GM18508 (cell line): ENCODE data around the gene RMC1.
"Not testable (repeated sequence)": the region's sequence is repeated elsewhere in the genome, so short reads cannot be mapped to it uniquely, and the experiment has no call there.

Experiments used
- ATAC-seq: cut with Tn5 transposase; IDR thresholded peaks from one replicate; pipeline ENCODE4 v1.9.1; 2021; ENCODE audit warnings: moderate number of reproducible peaks; ENCODE audit not compliant: insufficient read depth, unreplicated experiment

Gene RMC1

DNA sequence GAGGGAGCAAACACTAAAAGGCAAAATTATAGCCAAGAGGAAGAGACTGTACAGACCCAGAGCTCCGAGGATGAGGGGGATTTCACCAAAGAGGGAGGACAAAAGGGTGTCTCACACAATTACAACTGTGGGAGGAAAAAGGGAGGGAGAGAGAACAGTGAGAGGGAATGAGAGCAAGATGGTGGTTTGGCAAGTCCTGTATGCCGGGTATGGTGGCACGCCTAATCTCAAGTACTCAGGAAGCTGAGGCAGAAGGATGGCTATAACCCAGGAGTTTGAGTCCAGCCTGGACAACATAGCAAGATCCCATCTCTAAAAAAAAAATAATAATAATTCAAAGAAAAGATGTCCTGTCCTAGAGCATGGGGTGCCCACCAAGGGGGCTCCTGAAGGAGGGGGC, 48.7 kb downstream of the RMC1 start:
- ATAC-seq, result no peak

DNA sequence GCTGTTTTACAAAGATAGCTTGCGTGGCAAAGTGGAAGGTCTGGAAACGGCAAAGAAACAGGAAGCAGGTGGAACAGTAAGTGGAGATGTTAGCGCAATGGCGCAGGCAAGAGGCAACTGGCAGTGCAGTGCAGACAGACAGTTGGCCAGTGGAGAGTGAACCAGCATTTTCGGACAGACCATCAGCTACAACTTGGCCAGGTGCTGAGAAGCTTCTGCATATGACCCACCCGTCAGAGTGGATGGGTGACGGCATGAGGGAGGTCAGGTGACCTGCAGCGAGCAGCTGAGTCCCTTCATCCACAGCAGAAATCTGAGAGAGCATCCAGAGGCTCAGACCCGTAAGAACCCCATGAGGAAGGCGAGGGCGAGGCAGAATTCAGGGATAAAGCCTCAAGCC, 49.2 kb downstream of the RMC1 start:
- ATAC-seq, result no peak

DNA sequence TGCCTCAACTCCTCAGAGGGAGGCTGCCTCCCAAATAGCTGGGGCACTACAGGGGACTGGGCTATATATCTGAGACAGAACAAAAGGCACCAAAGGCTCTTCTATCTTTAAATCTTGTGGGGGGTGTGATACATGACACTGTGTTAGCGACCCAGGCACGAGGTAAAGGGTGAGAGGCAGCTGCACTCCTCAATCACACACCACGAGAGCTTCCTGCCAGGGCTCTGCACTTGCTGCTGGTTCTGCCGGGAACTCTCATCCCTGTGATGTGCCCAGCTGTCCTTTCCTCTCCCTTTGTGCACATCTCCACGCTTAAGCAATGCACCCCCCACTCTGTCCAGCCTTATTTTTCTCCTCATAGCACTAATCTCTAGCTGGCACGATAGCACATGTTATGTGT, 50.6 kb downstream of the RMC1 start:
- ATAC-seq, result no peak

DNA sequence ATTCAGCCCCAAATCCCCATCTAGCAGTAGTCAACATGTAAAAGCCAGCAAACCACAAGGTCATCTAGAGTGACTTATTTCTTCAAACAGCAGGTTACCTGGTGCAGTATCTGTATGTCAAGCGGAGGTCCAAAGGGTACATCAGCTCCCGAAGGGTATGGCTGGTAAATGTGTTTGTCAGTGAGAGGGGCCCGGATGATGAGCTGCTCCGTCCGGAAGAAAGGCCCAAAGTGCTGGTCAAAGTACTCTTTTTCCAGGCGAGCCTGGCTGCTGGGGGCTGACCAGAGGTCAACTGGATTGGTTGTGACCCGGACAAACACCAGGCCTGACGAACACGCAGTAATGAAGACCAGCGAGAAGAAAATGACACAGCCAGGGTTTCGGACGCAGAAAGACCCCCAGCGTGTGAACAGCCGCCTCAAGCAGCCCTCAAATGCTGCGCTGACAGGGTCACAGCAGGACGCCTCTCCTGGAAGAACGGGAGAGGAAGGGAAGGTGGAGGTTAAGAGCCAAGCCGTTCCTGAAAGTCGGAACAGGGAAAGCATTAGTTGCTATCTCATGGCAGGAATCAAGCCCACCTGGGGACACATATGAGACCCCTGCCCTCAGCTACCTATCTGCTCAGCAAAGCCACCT, 53.0 kb downstream of the RMC1 start:
- no peak for ATAC-seq

DNA sequence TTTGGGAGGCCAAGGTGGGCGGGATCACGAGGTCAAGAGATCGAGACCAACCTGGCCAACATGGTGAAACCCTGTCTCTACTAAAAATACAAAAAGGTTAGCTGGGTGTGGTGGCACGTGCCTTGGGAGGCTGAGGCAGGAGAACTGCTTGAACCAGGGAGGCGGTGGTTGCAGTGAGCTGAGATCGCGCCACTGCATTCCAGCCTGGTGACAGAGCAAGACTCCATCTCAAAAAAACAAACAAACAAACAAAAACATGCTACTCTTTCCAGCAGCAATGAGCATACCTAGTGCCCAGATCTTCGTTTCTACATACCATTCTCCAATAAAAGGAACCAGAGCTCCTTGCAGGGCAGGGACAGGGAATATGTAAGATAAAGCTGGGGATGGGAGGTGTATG, 54.2 kb downstream of the RMC1 start:
- not testable (repeated sequence) for ATAC-seq

DNA sequence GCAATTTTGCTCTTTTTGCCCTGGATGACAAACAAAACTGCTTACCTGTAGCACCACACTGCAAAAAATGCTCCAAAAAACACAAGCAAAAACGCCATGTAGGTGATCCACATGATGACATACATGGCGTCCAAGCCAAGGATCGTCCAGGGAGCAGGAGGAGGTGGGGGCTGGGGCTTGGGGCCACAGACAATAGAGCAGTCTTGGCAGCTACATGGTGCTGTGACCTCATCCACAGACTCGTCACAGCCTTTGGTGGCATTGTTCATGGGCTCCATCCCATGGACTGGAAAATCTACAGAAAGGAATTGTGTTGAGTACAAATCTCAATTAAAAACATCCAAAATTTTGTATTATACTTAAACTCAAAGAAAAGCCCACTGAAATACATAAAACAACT, 56.9 kb downstream of the RMC1 start:
- no peak for ATAC-seq

DNA sequence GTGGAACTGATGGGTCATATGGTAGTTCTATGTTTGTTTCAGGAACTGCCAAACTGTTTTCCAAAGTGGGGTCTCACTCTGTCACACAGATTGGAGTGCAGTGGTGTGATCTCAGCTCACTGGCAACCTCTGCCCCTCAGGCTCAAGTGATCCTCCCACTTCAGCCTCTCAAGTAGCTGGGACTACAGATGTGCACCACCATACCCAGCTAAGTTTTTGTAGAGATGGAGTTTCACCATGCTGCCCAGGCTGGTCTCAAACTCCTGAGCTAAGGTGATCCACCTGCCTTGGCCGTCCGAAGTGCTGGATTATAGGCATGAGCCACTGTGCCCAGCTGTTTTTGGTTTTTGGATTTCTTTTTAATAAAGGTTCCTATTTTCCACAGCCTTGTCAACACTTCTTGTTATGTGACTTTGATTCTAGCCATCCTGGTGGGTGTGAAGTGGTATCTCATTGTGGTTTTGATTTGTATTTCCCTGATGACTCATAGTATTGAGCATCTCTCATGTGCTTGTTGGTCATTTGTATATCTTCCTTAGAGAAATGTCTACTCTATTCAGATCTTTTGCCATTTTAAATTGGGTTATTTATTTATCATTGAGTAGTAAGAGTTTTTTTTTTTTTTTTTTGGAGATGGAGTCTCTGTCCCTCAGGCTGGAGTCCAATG, 60.2 kb downstream of the RMC1 start:
- no peak for ATAC-seq

DNA sequence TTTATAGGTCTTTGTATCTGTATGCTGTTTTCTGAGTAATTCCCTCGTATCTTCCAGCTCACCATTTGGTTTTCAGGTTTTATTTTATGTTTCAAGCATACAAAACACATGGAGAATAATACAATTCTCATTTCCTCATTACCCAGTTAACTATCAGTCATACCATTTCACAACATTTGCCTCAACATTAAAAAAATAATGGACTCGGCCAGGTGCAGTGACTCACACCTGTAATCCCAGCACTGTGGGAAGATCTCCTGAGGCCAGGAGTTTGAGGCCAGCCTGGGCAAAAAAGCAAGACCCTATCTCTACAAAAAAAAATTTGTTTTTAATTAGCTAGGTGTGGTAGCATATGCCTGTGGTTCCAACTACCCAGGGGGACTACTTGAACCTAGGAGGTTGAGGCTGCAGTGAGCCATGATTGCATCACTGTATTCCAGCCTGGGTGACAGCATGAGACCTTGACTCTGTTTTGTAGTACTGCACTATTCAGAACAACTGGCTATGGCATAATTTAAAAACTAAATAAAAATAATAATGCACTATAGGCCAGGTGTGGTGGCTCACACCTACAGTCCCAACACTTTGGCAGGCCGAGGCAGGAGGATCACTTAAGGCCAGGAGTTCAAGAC, 62.7 kb downstream of the RMC1 start:
- no peak for ATAC-seq

DNA sequence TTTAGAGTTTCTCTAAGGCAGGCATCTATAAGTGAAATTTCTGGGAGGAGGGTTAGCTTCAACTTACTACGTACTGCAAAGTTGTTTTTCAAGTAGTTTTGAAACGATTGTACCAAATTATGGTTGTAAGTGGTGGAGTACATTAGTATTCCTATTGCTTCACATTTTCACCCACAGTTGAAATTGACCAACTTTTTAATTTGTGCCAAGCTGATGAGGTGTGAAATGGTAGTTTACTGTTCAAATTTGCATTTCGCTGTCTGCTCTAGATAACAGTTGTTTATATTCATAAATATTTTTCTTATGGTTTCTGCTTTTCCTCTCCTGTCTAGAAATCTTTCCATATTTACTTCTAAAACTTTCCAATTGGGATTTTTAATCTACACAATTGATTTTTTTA, 64.4 kb downstream of the RMC1 start:
- ATAC-seq, result no peak

DNA sequence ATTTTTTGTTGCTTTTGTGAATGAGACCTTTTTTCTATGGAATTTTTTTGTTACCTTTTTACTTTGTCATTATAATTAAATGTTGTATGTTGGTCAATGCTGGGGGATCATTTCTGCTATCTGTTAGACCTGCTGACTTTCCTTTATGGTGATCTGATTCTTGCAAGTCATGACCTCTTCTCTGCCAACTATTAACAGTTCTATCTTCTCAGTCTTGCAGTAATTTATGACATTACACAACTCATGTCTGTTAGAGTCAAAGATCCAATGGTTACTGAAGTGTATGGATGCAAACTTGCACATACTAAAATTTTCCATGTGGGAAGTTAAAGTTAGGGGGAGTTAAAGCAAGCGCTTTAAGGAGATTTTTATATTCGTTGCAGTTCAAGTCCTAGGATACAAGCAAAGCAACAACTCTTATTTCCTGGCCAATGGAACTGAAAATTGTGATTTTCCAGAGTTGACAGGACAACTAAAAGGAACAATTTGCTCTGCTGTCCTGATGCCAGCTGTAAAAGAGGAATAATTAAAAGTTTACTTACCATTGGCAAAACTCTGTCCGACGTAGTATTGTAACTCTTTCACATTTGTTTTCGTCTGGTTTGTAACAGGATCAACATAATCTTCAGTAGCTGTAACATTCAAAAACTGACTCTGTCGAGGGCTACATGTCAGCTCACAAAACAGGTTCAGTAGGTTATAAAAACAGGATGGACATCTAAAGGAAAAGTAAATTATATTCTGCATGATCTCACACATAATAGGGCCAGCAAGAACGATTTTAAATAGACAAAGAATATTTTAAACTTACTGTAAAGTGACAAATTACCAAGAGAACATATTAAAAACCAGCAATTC, 65.2 kb downstream of the RMC1 start:
- ATAC-seq, result no peak

DNA sequence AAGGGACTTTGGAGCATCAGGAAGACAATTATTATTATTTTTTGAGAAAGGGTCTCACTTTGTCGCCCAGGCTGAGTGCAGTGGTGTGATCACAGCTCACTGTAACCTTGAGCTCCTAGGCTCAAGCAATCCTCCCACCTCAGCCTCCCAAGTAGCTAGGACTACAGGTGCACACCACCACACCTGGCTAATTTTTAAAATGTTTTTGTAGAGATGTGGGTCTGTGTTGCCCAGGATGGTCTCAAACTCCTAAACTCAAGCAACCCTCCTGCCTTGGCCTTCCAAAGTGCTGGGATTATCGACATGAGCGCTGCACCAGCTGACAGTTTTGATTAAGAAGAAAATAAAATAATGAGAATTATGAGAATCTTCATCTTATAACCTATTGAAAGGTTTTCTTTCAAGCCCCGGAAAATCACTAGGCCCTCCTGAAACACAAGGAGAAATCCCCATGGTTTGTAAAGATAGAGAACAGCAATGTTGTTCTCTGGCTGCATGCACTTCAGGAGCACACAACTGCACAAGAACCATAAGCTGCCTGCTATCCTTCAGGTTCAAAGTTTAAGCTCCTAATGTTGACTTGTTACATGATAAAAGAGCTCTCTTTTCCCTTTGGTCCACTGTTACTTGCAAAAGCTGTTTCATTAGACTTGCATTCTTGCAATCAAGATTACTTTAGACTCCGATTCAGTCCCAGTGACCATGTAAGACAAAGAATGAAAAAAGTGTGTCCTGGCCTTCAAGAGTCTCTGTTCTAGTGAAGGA, 66.2 kb downstream of the RMC1 start:
- no peak for ATAC-seq

DNA sequence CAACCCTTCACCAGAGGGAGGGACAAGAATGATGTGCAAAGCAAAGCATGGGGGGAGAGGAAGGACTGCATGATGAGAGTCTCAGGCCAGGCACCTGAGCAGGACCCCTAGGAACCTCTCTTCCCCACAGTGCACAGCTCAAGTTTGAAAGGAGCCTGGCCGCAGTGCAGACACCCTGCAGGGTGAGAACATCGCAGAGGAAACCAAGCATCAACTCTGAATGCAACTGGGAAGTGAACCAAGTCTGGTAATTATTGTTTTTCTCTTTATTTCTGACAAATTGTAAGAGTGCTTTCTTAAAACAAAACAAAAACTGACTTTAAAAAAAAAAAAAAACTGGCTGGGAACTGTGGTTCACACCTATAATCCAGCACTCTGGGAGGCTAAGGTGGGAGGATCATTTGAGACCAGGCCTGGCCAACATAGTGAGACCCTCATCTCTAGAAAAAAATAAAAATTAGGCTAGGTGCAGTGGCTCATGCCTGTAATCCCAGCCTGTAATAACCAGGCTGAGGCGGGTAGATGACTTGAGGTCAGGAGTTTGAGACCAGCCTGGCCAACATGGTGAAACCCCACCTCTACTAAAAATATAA, 67.7 kb downstream of the RMC1 start:
- no peak for ATAC-seq

DNA sequence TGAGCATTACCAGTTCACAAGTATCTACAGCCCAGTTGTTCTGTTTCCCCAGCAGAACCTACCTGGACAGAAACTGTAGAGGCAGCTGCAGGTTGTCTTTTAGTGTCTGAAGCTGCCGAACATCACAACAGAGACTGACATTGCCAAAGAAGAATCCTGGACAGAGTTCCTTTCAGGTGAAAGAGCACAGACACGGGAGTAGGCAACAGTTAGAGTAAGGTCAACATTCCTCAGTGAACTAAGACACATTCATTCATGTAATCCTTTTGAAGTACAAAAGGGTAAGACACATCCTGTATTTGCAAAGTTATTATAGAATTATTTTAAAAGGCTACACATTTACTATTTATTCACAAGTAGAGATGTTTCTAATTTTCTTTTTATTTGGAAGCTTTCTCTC, 68.7 kb downstream of the RMC1 start:
- ATAC-seq, result no peak

DNA sequence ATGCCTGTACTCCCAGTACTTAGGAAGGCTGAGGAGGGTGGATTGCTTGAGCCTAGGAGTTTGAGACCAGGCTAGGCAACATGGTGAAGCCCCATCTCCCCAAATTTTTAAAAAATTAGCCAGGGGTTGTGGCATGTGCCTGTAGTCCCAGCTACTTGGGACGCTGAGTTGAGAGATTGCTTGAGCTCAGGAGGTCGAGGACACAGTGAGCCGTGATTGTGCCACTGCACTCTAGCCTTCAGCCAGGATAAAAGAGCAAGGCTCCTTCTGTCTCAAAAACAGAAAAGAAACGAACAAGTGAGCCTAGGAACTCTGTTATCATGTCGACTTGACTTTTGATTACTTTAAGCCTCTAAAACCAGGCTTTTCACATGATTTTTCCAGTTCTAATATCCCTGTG, 69.3 kb downstream of the RMC1 start:
- no peak for ATAC-seq

DNA sequence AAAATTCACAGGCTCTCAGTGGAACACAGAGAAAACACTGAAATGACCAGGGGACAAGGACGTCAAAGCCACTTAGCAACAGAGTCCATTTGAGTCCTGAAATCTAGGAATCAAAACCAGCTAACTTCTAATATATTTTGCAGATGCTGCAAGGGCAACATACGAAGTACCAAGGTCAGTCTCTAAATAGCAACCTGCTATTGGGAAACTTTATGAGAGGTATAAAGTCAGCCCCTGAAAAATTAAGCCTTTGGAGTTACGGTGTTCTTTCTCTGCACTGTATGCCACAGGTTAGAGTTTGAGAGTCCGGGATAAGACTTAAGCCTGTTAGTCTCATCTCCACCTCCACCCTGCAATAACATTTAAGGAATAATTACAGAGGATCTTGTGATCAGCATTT, 69.7 kb downstream of the RMC1 start:
- no peak for ATAC-seq

DNA sequence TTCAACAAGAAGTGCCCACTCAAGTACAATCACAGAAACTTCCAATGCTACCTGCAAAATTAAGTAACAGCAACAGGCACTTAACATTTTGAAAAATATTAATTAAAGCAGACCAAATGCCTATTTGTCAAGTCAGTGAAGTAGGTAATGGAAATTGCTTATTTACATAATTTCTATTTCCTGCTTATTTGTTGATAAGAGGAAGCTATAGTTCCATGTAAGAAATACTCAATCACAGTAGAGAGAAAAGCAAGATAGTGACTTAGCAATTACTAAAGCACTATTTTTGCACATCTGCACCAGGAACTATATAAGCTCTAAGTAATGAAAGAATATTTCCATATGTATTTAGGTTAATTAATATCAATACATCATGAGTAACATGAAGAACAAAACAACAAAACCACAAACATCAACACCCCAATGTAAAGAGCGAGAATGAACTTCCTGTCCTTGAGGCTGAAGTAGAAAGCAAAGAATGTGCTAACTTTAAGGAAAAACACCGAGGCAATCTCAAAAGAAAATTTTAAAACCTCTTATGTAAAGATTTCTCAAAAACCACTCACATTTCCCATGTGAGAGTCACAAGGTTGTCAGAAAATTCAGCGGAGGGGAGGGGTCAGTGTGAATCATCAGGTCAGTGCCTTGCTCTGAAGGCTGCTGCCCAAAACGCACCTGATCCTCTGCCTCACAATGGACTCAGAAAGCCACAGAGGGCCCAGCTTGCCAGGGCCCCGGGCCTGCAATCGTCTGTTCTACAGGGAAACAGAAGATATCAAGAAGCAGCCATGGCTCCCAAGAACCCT, 70.5 kb downstream of the RMC1 start:
- ATAC-seq, result no peak

DNA sequence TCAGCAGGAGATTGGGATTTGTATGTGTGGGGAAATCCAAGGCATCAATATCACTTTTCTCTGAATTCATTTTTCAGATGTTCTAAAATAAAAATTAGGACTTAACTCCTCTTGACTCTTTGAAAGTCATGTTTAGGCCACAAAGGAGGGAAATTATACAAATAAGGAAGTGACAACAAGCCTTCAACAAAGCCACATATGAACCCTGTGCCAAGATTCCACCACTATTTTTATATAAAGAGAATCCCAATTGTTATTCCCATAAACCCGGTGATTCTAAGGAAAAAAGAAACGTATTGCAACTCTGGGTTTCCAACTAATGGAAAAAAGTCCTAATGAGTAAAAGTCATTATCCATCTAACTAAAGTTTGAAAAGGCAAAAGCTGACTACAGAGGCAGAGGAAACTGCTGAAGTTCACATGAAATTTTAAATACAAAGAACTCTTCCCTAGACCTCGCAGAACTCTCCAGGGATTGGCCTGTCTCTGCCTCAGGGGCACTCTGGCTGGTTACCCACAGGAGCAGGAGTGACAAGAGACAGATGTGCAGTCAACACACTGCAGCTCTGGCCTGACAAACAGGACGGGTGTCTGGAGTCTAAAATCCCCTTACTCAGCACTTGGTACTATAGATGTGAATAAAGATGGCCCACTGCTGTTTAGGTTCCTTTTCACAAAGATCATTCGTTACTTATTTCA, 71.4 kb downstream of the RMC1 start:
- ATAC-seq, result no peak

DNA sequence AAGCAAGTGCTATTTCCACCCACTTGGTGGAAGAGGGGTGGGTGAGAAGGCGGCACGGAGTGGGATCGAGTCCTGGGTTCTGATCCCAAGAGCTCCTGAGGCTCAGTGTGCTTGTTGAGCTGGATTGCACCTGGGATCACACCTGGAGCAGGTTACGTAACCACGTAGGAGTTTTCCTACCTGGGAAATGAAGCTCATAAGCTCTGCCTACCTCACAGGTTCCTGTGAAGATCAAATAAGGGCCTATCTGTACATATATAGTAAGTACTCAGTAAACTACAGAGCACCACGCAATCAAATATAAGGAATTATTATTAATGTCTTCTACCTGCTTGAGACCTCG, 72.0 kb downstream of the RMC1 start:
- ATAC-seq, result no peak

DNA sequence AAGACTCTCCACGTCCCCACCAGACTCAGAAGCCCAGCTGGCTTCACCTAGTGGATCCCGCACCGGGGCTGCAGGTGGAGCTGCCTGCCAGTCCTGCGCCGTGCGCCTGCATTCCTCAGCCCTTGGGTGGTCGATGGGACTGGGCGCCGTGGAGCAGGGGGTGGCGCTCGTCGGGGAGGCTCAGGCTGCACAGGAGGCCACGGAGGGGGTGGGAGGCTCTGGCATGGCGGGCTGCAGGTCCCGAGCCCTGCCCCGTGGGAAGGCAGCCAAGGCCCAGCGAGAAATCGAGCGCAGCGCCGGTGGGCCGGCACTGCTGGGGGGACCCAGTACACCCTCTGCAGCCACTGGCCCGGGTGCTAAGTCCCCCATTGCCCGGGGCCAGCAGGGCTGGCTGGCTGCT, 74.2 kb downstream of the RMC1 start:
- ATAC-seq, result not testable (repeated sequence)
